GM18870 (cell line): ENCODE measurements around the gene SLC25A48.
"Not testable (repeated sequence)": the region's sequence is repeated elsewhere in the genome, so short reads cannot be mapped to it uniquely, and the experiment has no call there.

Experiments used
- ATAC-seq: cut with Tn5 transposase; IDR thresholded peaks from one replicate; pipeline ENCODE4 v1.9.1; 2021; ENCODE audit warnings: moderate library complexity; ENCODE audit not compliant: unreplicated experiment

Gene SLC25A48

GRCh38 chr5:135857630-135858311 lies 23.3 kb downstream of the SLC25A48 start:
- ATAC-seq = no peak

GRCh38 chr5:135859186-135859585 lies 24.7 kb downstream of the SLC25A48 start:
- ATAC-seq = not testable (repeated sequence)

- ATAC-seq = no peak
Observed at GRCh38 chr5:135859641-135860040, 25.2 kb downstream of the SLC25A48 start.

- ATAC-seq = no peak
Observed at GRCh38 chr5:135861641-135862040, 27.2 kb downstream of the SLC25A48 start.

GRCh38 chr5:135862086-135862485 lies 27.6 kb downstream of the SLC25A48 start:
- no peak for ATAC-seq

GRCh38 chr5:135862744-135863143 lies 28.3 kb downstream of the SLC25A48 start:
- no peak for ATAC-seq

GRCh38 chr5:135864503-135865435 lies 30.3 kb downstream of the SLC25A48 start:
- ATAC-seq = no peak

GRCh38 chr5:135866016-135866415 lies 31.6 kb downstream of the SLC25A48 start:
- ATAC-seq = no peak

GRCh38 chr5:135867599-135867998 lies 33.1 kb downstream of the SLC25A48 start:
- no peak for ATAC-seq

GRCh38 chr5:135868681-135869080 lies 34.2 kb downstream of the SLC25A48 start:
- no peak for ATAC-seq

- no peak for ATAC-seq
Observed at GRCh38 chr5:135869276-135869675, 34.8 kb downstream of the SLC25A48 start.

- no peak for ATAC-seq
Observed at GRCh38 chr5:135869935-135870334, 35.5 kb downstream of the SLC25A48 start.

- ATAC-seq = no peak
Observed at GRCh38 chr5:135871268-135871915, 36.9 kb downstream of the SLC25A48 start.

- no peak for ATAC-seq
Observed at GRCh38 chr5:135873831-135874230, 39.4 kb downstream of the SLC25A48 start.

GRCh38 chr5:135874461-135874860 lies 40.0 kb downstream of the SLC25A48 start:
- no peak for ATAC-seq

GRCh38 chr5:135875567-135875966 lies 41.1 kb downstream of the SLC25A48 start:
- ATAC-seq = no peak

GRCh38 chr5:135876146-135876545 lies 41.7 kb downstream of the SLC25A48 start:
- ATAC-seq = no peak

GRCh38 chr5:135877570-135878155 lies 43.2 kb downstream of the SLC25A48 start:
- no peak for ATAC-seq

GRCh38 chr5:135878156-135878620 lies 43.7 kb downstream of the SLC25A48 start:
- no peak for ATAC-seq

GRCh38 chr5:135879591-135879990 lies 45.1 kb downstream of the SLC25A48 start:
- no peak for ATAC-seq

GRCh38 chr5:135880278-135880677 lies 45.8 kb downstream of the SLC25A48 start:
- no peak for ATAC-seq
